HPDE6-E6E7 (cell line): ENCODE measurements around the gene CDV3.

ENCODE experiments used
- DNase-seq: peaks from one replicate; pipeline ENCODE4 v3.0.0; 2011; ENCODE audit warnings: missing footprints; ENCODE audit errors: extremely low spot score

CDV3 gene

GRCh38 chr3:133606342-133606741, 32.9 kb downstream of the CDV3 start:
- DNase-seq = no peak

DNA sequence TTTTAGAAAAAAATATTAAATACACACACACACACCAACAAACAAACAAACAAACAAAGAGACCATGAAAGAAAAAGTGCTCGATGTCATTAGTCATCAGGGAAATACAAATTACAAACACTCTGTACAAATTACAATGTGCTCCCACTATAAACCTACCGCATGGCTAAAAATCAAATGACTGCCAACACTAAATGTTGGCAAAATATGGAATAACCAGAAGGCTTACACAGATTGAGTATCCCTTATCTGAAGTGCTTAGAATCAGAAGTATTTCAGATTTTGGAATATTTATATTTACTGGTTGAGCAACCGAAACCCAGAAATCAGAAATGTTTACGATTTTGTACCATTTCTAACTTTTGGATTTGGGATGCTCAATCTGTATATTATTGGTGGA, 33.4 kb downstream of the CDV3 start:
- DNase-seq = no peak

DNA sequence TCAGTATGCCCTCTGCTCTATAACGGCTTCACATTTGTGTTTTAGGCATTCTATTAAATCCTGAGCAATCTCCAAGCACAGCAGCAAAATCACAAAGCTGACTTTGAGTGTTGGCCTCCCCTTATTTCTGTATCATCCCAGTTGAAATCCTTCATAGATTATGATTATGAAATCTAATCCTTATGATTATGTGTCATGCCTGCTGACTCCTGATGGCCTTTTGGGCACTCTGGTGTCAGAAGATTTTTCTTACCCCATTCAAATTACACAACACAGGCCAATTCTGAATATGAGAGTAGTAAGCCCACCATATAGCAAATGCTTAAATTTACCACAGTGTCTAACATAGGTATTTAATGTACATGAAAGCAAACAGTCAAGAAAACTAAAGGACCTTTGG, 34.3 kb downstream of the CDV3 start:
- no peak for DNase-seq

DNA sequence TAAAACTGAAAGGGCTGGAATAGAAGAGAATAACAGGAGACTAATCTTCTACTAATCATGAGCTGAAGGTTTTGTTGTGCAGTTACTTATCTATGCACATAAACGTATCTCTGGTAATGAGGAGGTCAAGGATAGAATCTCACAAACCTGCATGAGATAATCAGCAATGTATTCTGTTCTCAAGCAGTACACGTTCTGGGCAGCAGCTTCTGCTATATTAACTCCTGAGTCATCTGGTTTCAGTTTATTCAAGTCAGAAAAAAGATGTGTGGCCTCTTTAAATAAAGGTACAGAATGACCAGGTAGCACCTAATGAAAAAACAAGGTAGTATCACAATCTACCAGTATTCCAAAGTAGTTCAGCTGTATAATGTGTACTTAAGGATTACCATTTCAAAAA, 34.9 kb downstream of the CDV3 start:
- DNase-seq = no peak

DNA sequence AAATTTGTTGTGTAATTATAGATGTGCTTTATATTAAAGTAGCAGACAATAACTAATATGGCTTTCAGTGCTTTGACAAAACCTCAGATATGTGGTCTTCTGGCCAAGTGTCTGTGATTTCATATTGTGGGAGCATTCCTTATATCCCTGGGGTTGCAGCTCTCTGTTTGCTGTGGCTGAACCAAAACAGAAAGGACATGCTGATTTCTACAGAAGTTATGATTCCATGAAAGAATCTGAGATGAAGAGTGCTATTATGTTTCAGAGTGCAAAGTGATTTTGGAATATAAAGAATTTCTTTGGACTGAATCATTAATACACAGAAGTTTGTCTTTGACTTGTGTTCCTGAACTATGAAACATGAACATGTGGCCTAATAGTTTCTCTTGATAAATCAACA, 36.5 kb downstream of the CDV3 start:
- no peak for DNase-seq

DNA sequence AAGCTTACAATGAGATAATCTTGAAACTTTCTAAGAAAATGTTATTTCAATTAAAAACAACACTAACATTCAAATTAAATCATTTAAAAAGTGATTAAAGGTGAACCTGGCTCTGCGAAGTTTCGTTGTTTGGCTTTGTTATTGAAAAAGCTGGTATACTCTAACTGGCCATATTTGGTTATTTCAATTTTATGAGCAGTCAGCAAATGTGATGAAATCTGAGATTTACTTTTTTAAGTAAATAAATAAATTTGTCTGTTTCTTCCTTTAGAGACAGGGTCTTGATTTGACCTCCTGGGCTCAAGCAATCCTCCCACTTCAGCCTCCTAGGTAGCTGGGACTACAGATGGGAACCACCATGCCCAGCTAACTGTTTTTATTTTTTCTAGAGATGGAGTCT, 38.0 kb downstream of the CDV3 start:
- DNase-seq = no peak

DNA sequence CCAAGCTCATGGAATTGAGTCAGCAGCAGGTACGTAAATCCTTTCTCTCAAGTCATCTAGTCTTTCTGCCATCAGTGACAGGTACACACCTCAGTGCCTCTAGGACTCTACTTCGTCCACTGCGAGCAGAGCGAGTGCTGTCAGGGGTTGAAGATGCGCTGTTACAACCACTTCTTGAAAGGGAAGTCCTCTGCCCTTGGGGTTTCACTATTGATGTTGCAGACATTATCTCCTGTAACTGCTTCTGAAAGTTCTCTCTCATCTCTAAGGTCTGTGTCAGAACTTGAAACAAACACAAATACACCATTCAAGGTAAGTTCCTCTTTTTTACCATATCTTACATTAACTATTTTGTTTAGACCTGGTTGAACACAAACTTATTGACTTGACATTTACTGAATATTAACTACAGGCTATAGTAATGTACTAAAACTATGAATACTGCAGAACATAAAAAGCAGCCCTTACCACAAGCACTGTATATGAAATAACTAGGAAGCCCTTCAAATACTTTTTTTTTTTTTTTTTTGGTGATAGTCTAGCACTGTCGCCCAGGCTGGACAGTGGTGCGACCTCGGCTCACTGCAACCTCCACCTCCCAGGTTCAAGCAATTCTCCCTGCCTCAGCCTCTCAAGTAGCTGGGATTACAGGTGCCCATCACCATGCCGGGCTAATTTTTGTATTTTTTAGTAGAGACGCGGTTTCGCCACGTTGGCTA, 46.7 kb downstream of the CDV3 start:
- DNase-seq = no peak

- no peak for DNase-seq
Observed at GRCh38 chr3:133627789-133628188, 54.3 kb downstream of the CDV3 start.

- DNase-seq = no peak
Observed at GRCh38 chr3:133629146-133629545, 55.7 kb downstream of the CDV3 start.

GRCh38 chr3:133633439-133633838, 60.0 kb downstream of the CDV3 start:
- no peak for DNase-seq
